Activated CD4-positive, alpha-beta T cell treated with anti-CD3 and anti-CD28 coated beads for 1 hour (primary cell): Measurements from ENCODE around the gene IL22RA2.

ENCODE experiments used
- DNase-seq: peaks from one replicate; pipeline ENCODE4 v3.0.0-alpha.2; 2020

Gene IL22RA2

DNA sequence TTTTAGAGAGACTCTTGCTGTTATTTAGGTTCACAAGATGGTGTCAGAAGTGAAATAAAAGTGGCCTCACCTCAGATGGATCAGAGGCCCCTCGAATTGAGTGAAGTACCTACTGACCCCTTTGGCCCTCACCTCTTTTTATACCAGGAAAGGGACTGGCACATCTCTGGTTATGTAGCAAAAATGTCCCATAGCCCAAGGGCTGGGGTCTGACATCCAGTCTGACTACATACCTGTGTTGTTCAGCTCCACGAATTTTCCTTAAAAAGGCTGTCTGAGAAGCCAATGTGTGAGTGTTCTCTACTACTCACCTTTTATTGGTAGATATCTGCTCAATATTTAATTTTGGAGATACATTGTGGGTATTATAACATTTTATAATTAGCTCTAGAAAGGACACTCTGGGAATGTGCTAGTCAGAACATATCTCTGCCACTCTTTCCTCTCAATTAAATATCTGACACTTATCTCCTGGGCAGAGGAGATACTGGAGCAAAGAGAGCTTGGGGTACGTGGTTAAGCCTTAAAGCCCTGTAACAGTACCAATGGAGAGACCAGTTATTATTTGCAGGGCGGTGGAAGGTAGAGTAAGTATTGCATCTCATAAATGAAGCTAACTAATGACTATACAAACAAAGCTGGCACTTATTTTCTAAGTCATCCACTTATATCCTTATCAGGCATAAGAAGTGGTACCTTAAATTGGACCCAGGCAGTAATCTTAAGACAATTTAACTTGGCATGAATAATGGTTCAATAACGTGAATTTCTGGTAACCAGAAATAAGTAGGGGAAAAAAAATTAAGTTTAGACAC lies 20.0 kb upstream of the IL22RA2 start:
- DNase-seq = no peak

DNA sequence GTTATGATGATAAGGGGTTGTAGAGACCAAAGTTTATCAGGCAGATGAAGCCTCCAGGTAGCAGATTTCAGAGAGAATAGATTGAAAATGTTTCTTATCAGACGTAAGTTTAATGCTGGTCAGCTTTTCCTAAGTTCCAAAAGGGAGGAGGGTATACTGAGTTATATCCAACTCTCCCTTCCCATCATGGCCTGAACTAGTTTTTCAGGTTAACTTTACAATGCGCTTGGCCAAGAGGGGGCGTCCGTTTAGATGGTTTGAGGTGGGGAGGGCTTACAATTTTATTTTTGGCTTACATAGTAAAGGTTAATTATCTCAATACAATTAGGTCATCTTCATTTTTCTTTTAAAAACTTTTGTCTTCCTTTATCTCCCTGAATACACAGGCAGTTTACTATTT lies 19.4 kb upstream of the IL22RA2 start:
- no peak for DNase-seq

DNA sequence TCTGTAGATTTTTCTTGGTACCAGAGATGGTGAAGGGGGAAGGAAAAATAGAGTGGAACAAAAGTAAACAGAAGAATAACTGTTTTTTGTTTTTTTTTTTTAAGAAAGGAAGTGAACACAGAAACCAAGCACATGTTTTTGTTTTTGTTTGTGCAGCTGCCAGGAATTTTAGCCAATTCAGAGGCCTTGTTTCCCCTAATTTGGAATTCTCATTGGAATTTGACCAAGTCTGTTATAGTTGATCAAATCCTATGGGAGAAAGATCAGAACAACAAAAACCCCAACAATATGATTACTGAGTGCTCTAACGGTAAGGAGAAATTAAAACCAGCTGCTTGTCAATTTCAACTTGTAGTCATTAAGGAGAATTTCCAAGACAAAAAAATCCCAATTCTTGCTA lies 18.2 kb upstream of the IL22RA2 start:
- no peak for DNase-seq

DNA sequence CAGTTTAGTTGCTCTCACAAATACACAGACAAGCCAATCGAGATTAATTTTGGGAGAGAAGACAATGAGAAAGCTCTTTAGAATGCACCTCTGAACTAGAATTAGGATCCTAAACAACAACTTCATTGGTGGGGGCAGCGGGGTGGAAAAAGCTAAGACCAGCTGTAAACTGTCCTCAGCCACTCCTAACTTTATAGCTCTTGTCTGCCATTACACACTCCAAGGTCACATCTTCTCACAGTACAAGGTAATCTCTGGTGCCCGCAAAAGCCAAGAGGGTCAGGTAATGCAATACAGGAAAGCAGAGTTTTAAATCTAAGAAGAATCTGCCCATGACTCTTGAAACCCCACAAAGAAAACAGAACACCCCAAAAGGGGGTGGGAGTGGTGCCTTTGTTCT lies 17.8 kb upstream of the IL22RA2 start:
- DNase-seq = no peak

DNA sequence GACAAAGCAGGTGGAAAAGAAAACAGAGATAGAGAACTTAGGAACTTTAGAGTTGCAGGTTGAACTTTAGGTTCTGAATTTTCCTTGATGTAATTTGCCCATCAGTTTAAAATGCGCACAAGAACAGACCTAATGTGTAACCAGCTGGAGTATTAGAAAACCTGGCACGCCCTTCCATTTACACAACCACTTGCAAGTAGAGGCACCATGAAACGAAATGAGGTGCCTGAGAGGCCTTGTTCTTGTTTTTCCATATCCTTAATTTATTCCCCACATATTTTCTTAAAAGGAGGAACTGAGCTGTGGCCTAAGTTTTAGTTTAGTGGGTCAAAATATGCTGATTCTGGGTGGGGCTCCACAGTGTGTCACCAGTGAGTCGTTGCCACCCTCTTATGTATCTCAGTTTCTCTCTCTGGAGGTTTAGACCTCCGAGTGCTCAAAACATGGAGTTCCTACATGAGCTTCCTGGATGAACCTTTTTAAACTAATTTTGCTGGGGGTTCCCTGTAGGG lies 17.2 kb upstream of the IL22RA2 start:
- DNase-seq = no peak

DNA sequence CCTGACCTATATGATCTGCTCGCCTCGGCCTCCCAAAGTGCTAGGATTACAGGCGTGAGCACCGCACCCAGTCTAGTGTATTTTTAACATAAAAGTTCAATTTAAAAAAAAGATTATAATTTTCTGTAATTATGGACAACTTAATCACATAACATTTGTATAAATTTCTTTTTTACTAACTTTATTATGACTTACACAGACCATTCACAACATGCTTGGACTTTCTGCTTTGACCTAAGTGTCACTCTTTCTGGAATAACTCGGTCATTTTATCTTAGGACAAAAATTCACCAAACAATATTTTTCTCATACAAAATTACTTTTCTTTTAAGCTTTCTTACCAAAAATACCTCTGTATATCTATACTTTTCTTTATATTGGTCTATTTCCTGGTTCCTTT lies 15.4 kb upstream of the IL22RA2 start:
- DNase-seq = no peak

DNA sequence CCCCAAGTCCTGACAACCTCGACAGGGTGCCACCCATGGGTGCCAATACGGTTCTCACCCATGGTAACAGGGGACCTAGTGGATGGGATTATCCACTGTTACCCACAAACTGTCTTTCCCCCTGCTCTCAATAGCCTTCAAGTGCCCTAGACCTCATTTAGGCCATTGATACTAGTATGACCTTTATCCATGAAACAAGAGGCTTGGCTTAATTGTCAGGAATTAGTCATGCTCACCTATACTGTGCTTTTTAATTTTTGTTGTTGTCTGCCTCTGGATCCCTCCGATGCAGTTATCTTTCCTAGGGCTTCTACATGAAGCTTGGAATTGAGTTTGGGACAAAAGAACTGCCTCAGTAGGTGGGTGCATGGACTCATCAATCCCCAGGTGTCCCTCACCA lies 11.8 kb upstream of the IL22RA2 start:
- no peak for DNase-seq

DNA sequence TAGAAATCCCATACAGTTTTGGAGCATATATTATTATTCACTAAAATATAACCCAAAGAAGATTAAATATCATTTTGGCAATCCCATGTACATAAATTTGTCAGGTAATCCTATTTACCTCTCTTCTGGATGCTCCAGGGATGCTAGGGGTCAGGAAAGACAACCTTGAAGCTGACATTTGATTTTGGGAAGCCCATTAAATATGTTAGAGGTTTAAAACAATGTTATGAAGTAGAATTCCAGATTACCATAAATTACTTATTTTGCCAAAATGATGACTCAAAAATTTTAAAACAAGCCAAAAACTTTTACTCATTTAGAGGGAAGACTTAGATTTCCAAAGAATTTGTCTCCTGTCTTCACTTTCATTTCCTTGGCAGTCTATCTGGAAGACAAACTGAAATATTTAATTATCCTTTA lies 9.2 kb upstream of the IL22RA2 start:
- no peak for DNase-seq

DNA sequence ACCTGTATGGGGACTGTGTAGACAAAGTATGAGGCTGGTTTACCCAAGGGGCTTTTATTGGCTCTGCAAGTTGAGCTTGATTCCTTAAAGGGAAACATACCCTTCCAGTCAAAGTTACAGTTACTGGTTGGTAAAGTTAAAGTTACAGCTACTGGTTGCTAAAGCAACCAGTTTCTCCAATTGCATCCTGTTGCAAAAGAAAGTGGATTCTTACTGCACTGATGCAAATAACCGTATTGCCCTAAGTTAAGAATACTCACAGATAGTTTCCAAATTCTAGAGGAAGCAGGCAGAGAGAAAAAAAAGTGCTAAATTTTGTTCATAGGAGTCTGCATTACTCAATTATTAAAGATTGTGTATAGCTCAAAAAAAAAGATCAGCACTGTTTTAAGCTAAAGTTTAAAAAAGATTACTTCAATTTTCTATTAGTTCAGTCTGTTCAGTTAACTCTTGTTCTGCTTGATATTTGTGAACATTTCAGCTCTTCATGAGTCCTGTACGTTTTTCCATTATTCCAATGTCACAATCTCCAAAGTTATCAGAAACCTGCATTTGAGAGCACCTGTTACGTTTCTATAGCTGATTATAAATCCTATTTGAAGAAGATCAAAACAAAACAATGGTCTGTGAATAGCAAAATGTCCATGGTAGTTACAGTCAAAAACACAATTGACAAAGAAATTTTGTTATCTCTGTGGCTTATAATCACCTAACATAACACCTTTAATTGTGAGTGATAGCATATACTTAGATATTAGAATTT lies 8.6 kb upstream of the IL22RA2 start:
- DNase-seq = no peak

DNA sequence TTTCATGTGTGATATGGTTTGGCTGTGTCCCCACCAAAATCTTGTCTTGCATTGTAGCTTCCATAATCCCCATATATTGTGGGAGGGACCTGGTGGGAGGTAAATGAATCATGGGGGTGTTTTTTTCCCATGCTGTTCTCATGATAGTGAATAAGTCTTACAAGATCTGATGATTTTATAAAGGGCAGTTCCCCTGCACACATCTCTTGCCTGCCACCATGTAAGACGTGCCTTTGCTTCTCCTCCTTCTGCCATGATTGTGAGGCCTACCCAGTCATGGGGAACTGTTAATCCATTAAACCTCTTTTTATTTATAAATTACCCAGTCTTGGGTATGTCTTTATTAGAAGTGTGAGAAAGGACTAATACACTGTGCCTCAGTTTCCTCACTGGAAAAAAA lies 4.2 kb upstream of the IL22RA2 start:
- DNase-seq = no peak

DNA sequence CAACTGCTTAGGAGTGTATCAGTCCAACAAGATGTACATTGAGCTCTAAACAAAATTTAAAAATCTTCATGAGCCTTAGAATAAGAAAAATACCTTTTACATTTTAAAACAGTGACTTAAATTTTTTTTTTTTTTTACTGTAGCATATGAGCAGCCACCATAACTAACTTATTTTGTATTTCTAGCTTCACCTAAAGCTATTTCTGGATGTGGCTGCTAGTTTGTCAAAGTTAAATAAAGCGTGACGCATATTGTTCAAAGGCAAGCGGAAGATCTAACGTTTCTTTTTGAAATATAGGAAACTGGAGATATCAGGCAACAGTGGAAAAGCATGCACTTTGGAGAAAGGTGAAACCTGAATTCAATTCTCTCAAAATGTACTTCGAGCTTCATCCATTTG lies 3.3 kb upstream of the IL22RA2 start:
- no peak for DNase-seq

DNA sequence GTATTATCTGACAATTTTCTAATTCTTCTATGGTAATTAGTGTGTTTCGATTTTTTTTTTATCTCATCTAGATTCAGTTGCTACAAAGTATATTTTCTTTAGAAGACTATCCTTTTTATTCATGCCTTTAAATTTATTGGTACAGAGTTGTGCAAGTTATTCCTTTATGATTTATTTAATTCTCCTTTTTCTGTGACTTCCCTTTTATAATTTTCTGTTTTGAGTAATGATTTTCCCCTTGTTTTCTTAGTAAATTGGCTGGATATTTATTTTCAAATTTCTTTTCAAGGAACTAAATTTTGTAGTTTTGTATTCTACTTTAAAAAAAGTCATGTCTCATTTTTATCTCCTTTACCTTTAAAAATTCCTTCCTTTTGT lies 2.4 kb upstream of the IL22RA2 start:
- no peak for DNase-seq

DNA sequence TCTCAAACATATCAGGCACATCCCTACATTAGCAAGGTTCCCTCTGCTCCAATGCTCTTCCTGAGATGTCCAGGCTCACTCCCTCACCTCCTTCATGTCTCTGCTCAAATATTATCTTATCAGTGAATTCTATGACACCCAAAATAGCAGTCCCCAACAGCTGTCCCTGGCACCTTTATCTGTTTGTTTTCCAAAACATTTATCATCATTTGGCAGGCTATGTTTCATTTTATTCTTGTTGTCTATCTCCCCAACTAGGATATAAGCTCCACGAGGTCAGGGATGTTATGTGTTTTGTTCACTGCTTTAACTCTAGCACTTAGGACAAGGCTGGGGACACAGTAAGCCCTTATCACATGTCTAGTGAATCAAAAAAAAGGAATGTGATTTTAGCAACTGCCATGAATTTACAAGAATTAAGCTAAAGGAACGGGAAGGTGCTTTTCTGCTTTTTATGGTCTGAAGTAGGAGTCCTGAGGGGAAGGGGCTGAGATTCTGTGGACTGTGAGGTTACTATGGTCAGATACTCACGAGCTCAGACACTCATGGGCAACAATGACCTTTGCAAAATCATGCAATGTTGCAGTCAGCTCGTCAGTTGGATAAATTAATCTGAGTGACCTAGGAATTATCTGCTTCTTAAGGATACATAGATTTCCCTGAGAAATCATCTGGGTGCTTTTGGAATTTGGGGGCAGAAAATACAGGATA lies 1.9 kb upstream of the IL22RA2 start:
- no peak for DNase-seq

DNA sequence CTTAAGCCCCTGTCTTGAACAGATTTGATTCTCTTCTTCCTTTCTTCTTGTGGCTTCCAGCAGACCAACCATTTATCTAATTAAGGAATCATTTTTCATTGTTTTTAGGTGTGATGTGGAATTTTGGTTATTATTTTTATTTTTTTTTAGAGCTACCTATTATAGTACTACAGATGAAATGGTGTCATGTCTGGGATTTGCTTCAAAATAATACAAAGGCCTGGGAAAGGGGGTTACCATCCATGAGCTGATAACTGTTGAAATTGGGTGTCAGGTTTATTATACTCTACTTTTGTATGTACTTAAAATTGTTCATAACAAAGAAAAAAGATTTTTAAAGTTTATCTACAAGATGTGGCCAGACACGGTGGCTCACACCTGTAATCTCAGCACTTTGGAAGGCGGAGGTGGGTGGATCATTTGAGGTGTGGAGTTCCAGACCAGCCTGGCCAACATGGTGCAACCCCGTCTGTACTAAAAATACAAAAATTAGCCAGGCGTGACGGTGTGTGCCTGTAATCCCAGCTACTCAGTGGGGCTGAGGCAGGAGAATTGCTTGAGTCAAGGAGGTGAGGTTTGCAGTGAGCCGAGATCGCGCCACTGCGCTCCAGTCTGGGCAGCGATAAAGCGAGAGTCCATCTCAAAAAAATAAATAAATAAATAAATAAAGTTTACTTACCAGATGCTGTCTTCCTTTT lies 561 bp downstream of the IL22RA2 start:
- no peak for DNase-seq

DNA sequence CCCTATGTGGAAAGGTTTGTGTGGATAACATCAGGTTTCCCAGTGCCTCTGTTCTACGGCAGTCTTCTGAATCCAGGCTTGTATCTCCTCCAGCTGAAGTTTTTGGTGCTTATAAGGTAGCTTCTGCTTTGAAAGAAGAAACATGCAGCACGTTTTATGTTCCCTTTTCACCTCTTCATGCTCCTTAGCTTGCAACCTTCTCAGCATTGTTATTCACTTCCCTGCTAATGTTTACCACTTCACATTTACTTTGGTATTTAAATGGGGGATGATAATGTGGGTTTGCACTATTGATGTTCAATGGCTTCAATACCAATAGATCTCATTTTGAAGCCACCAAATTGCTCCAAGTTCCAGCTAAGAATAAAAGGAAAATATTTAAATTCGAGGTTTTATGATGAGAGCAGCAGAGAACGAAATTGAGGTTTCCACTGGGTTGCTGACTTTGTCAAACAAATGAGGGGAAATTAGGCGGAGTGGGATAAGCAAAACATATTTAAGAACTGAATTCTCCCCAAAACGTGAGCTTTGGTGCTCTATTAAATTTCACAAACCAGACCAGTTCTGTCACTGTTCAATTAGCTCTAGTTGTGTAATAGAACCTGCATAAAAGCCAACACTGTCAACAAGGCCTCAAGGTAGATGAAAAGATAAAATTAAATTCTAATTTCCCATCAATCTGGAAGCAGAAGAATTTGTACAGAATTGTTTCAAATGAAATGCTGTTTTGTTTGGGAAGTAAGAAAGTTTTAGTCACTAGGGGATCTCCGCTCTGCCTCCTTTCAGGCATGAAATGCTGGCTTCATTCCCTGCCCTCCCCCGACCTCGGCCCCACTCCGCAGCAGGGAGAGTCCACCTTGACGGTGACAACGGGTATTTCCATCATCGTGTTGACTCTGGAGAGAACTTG lies 1.4 kb downstream of the IL22RA2 start:
- no peak for DNase-seq

DNA sequence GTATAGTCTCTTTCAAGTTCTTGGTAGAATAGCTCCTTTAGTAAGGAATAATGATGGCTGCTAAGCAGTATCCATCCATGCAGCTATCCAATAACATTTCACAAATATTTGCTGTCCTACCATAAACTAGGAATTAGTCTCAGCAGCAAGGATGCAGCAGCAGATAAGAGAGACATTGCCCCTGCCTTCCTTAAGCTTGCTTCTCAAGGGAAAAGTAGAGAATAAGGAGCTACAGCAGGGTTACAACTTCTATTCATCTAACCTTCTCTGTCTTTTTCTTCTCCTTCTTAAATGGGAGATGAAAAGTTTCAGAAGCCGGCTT lies 2.4 kb downstream of the IL22RA2 start:
- DNase-seq = no peak

DNA sequence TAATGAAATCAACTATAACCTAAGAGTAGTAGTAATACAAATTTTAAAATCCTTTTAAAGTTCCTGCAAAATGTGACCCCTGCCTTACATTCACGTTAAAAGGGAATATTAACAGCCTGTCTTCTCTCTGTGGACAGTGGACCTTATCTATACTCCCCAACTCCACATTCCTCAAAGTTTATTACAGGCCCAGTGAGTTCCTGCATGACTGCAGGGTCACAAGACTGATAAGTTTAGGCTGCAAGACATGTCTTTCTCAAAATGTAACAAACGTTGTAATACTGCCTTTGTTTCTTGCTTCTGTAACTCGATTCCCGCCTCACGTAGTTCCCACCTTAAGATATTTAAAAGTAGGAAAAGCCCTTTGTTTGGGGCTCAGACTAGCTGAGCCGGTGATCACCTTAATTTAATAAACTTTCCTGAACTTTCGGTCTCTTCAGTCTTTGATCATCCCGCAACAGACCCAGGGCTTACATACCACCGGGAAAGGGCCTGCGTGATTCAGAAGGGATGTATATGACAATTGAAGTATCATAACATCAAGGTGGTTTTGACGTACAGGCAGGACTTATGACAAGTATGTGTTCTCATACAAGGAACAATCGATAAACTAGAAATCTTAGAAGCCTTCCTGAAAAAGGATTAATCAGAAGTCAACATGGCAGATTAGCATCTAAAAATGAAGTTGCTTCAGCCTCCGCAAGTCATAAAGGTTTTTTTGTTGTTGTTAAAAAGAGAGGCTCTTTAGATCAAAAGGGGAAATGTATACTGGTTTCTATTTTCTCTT lies 3.0 kb downstream of the IL22RA2 start:
- DNase-seq = no peak

DNA sequence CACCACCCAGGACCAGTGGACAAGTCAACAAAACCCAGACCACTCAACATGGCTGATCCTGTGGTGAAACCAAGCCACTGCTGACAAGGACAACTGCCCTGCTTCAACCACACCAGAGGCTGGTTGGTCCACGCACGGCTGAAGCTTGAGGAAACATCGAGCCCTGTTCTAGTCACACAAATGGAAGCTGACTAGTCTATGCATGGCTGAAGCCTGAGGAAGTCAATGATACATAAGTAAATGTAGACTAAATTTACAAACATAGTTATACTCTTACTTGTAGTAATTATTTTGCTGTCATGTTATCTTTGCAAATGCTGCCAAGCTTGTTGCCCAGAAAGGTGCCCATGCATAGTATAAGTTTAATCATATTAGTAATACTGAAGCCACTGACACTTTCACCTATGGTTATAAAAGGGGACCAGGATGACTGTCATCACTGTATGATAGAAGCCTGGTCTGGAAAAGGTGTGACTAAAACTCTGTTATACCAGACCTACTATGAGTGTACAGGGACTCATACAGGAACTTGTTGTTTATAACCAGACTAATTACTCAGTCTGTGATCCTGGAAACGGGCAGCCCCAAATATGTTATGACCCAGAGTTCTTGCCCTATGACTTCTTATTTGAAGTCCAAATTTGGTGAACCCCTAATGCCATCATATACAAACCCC lies 5.6 kb downstream of the IL22RA2 start:
- DNase-seq = no peak

DNA sequence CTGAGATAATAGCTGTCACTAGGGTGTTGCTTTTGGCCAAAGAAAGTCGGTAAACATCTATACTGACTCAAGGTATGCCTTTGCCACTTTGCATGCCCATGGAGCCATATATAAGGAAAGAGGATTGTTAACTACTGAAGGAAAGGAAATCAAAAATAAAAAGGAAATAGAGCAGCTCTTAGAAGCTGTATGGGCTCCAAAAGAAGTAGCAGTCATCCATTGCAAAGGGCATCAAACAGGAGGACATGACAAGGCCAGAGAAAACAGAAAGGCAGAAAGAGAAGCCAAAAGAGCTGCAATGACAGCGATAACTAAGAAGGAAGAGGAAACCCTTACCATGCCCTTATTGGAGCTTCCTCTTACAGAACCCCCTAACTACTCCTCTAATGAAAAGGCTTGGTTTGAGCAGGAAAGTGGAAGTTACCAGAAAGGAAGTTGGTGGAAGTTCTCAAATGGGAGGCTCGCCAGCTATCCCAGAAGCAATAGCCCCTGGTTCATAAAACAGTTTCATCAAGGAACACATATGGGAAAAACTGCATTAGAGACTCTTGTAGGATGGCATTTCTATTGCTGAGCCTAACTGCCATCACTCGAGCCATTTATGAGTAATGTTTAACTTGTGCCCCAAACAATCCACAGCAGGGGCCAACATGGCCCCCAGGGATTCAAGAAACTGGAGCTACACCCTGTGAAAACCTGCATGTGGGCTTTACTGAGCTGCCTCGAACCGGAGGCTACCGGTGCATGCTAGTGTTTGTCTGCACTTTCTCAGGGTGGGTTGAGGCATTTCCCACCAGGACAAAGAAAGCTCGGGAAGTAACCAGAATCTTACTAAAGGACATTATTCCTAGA lies 7.0 kb downstream of the IL22RA2 start:
- DNase-seq = no peak
